HEK293T (cell line): ENCODE measurements around the gene RAB3B.

Experiments used
- CTCF ChIA-PET: fragments of 350-600 bp; formaldehyde crosslinking; extraction: SDS; loops from one replicate; lab custom pipeline; 2021; ENCODE audit warnings: antibody characterized with exemption, inconsistent platforms; lab: Yijun Ruan, JAX
- POLR2A ChIA-PET: fragments of 350-600 bp; formaldehyde crosslinking; extraction: SDS; loops from one replicate; lab custom pipeline; 2020; ENCODE audit warnings: antibody characterized with exemption, inconsistent platforms; lab: Yijun Ruan, JAX
- DNase-seq: peaks from one replicate; pipeline ENCODE4 v3.0.0; 2012; ENCODE audit warnings: mixed read lengths; ENCODE audit errors: extremely low spot score
- ARNT ChIP-seq: fragments of 450-650 bp; IDR thresholded peaks from 2 replicates; pipeline ENCODE4 v1.6.1; 2017; ENCODE audit warnings: mild to moderate bottlenecking
- BHLHE40 ChIP-seq: fragments of 450-650 bp; IDR thresholded peaks from 2 replicates; pipeline ENCODE4 v1.6.1; 2016; ENCODE audit warnings: mild to moderate bottlenecking, moderate library complexity, borderline replicate concordance
- CTBP1 ChIP-seq: fragments of 450-650 bp; IDR thresholded peaks from 2 replicates; pipeline ENCODE4 v1.6.1; 2016; ENCODE audit warnings: borderline replicate concordance
- ELF4 ChIP-seq: fragments of 450-650 bp; IDR thresholded peaks from 2 replicates; pipeline ENCODE4 v1.6.1; 2017; ENCODE audit warnings: antibody characterized with exemption
- FOXA1 ChIP-seq: fragments of 450-650 bp; IDR thresholded peaks from 2 replicates; pipeline ENCODE4 v1.6.1; 2016; ENCODE audit warnings: mild to moderate bottlenecking
- FOXK2 ChIP-seq: fragments of 450-650 bp; IDR thresholded peaks from 2 replicates; pipeline ENCODE4 v1.6.1; 2016; ENCODE audit warnings: mild to moderate bottlenecking
- FOXM1 ChIP-seq: fragments of 450-650 bp; IDR thresholded peaks from 2 replicates; pipeline ENCODE4 v1.6.1; 2017; ENCODE audit warnings: mild to moderate bottlenecking, borderline replicate concordance
- HDGF ChIP-seq: fragments of 450-650 bp; IDR thresholded peaks from 2 replicates; pipeline ENCODE4 v1.6.1; 2017; ENCODE audit warnings: antibody characterized with exemption, borderline replicate concordance
- L3MBTL2 ChIP-seq: fragments of 450-650 bp; conservative IDR thresholded peaks from 2 replicates; pipeline ENCODE4 v1.6.1; 2016; ENCODE audit warnings: mild to moderate bottlenecking
- LEF1 ChIP-seq: fragments of 450-650 bp; IDR thresholded peaks from 2 replicates; pipeline ENCODE4 v1.6.1; 2017; ENCODE audit warnings: mild to moderate bottlenecking, borderline replicate concordance
- NFRKB ChIP-seq: fragments of 450-650 bp; IDR thresholded peaks from 2 replicates; pipeline ENCODE4 v1.6.1; 2016; ENCODE audit warnings: mild to moderate bottlenecking, moderate library complexity
- SP1 ChIP-seq: fragments of 450-650 bp; IDR thresholded peaks from 2 replicates; pipeline ENCODE4 v1.6.1; 2017
- SUZ12 ChIP-seq: fragments of 450-650 bp; IDR thresholded peaks from 2 replicates; pipeline ENCODE4 v1.6.1; 2016; ENCODE audit warnings: mild to moderate bottlenecking
- TARDBP ChIP-seq: fragments of 450-650 bp; IDR thresholded peaks from 2 replicates; pipeline ENCODE4 v1.6.1; 2016
- ZNF384 ChIP-seq: fragments of 450-650 bp; IDR thresholded peaks from 2 replicates; pipeline ENCODE4 v1.6.1; 2016
- TF ChIP-seq, protein P1 (sequence below): fragments of 450-650 bp; IDR thresholded peaks from 2 replicates; pipeline ENCODE4 v1.6.1; 2016

Gene RAB3B

DNA sequence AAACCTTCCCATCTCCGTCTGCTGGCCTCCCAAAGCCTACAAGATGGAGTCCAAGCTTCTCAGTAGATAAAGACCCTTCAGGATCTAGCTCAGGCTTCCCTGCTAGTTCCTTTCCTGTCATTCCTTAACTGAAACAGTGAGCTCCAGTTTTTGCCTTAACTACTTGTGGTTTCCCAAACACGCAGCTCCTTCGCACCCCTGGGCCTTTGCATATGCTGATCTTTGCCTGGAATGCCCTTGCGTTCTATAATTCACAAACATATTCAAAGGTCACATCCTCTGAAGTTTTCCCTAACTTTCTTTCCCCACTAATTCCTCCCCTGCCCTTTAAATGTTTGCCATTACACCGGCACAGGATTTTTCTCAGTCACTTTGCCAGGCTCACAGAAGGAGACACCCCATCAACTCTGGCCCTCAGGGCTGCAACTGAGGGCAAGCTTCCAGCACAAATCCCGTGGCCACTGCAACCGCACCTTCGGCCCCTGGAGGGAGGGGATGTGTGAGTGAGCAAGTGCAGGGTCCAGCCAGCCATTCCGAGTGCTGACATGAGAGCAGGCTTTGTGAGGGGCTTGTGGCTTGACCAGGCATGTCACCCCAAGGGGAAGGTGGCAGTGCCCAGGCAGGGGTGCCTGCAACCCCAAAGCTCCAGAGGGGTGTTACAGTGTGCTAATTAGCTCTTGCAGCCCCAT is 41.3 kb downstream of the RAB3B start:
- TF ChIP-seq ZNF384 (no peak), ELF4 (no peak), TARDBP (no peak), NFRKB (no peak), FOXK2 (no peak), L3MBTL2 (no peak), CTBP1 (no peak), LEF1 (no peak), FOXM1 (no peak), SUZ12 (no peak), HDGF (no peak), BHLHE40 (no peak), ARNT (no peak), FOXA1 (no peak), SP1 (no peak)
- TF ChIP-seq, protein P1, sequence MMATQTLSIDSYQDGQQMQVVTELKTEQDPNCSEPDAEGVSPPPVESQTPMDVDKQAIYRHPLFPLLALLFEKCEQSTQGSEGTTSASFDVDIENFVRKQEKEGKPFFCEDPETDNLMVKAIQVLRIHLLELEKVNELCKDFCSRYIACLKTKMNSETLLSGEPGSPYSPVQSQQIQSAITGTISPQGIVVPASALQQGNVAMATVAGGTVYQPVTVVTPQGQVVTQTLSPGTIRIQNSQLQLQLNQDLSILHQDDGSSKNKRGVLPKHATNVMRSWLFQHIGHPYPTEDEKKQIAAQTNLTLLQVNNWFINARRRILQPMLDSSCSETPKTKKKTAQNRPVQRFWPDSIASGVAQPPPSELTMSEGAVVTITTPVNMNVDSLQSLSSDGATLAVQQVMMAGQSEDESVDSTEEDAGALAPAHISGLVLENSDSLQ, result no peak
- DNase-seq, result no peak
- ChIA-PET POLR2A (no interaction called here), CTCF (interaction anchor here (0.6 kb wide), 1 partner anchor 17 kb away, joined by 3 read pairs; no protein-coding TSS in a partner anchor)

DNA sequence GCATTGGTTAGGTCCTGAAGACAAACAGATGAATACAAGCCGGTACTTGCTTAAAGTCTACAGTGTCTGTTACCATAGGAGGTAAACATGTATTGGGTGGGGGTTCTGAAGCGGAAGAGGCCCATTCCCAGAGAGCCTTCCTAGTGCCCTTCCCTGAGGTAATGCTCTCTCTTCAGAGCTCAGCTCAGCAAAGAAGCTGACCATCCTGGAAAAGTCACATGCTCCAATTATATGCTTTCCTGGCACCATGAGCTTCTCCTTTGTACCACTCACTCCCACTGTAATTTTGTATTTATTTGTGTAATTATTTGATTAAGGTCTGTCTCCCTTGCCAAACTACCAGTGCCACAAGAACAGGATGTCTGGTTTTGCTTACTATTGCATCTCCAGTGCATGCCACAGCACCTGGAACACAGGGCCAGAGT is 42.0 kb downstream of the RAB3B start:
- DNase-seq, result no peak
- CTCF ChIA-PET, result interaction anchor here (0.6 kb wide), 1 partner anchor 16 kb away, joined by 3 read pairs; no protein-coding TSS in a partner anchor
- POLR2A ChIA-PET, result no interaction called here
- TF ChIP-seq BHLHE40 (no peak), FOXM1 (no peak), CTBP1 (no peak), L3MBTL2 (no peak)

DNA sequence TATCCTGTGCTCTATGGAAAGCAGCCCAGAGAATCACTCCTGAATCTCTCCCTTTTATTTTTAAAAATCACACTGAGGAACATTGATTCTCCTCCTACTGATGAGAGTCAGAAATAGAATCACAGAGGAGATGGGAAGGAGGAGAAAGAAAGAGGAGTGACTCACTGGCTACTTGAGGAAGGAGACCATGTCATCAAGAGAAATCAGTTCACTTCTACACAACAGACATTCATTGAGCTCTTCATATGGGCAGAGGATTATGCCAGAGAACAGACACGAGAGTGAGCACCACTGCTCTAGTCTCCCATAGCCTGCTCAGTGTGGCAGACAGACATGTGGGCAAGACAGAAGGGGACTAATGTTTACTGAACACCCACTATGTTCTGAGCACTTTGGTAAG is 44.2 kb downstream of the RAB3B start:
- DNase-seq, result no peak
- POLR2A ChIA-PET, result no interaction called here
- CTCF ChIA-PET, result no interaction called here
- TF ChIP-seq FOXA1 (no peak), TARDBP (no peak), SUZ12 (no peak), FOXK2 (no peak), NFRKB (no peak), L3MBTL2 (no peak), LEF1 (no peak), FOXM1 (no peak), ARNT (no peak), BHLHE40 (no peak), CTBP1 (no peak)
- TF ChIP-seq, protein P1, result no peak

DNA sequence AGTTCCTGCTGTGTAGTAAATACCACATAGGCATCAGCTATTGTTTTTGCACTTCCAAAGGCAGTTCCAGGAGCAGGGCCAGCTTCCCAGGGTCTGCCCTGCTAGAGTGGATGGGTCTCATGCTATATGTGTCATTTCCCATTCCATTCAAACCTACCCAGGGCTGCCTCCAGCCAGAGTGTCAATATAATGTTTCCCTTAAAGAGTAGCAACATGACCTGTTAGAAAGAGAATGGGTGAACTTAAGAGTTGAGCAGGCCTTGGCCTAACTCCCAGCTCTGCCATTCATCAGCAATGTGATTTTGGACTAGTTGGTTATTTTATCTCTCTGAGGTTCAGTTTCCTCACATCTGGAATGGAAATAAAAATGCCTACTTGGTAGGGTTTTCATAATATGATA is 44.9 kb downstream of the RAB3B start:
- POLR2A ChIA-PET, result no interaction called here
- TF ChIP-seq BHLHE40, result no peak
- no peak for TF ChIP-seq SUZ12
- TF ChIP-seq SP1, result no peak
- TF ChIP-seq ELF4, result no peak
- TF ChIP-seq FOXM1, result no peak
- no peak for TF ChIP-seq ZNF384
- TF ChIP-seq TARDBP, result no peak
- no peak for TF ChIP-seq L3MBTL2
- TF ChIP-seq, protein P1, result no peak
- no peak for TF ChIP-seq ARNT
- no peak for TF ChIP-seq CTBP1
- TF ChIP-seq HDGF, result no peak
- no peak for TF ChIP-seq NFRKB
- TF ChIP-seq LEF1, result no peak
- TF ChIP-seq FOXA1, result no peak
- TF ChIP-seq FOXK2, result no peak
- no peak for DNase-seq
- CTCF ChIA-PET, result no interaction called here

DNA sequence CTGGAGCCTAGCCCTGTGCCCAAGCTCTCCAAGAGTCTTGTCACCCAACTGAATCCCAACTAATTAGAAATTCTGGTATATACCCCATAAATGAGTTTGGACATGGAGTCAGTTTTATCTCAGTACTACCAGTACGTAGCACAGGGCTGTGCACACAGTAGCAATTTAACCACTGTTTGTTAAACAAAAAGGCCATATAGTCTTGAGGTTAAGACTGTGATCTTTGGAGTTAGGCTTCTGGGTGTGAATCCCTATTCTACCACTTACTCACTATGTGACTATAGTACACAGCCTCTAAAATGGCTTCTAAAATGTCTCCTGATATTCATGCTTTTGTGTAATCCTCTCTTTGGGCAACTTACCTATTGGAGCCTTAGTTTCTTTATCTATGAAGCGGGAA is 48.2 kb downstream of the RAB3B start:
- POLR2A ChIA-PET, result no interaction called here
- CTCF ChIA-PET, result no interaction called here
- DNase-seq, result no peak
- TF ChIP-seq TARDBP (no peak), SUZ12 (no peak), FOXA1 (no peak), ARNT (no peak), FOXK2 (no peak), L3MBTL2 (no peak), NFRKB (no peak), HDGF (no peak), SP1 (no peak), ZNF384 (no peak), CTBP1 (no peak), LEF1 (no peak)
- TF ChIP-seq, protein P1, result no peak

DNA sequence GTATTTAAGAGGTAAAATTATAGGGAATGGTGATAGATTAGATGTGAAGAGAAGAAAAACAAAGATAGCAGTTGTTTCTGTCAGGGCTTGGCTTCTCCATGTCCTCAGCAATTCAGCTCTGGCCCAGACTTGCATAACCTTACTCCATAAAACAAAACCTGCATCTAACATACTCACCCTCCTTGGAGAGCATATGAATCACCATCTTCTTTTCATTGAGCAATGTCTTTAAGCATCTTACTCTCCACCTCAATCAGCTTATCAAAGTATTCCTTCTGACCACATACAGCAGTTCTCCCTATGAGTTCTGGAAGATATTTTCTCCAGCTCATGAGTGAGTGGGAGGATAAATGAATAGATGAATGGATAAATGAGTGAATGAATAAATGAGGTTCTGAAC is 49.0 kb downstream of the RAB3B start:
- POLR2A ChIA-PET, result no interaction called here
- DNase-seq, result no peak
- CTCF ChIA-PET, result no interaction called here
- TF ChIP-seq TARDBP, result no peak
- TF ChIP-seq NFRKB, result no peak
- TF ChIP-seq LEF1, result no peak
- no peak for TF ChIP-seq HDGF
- TF ChIP-seq, protein P1, result no peak
- TF ChIP-seq FOXA1, result no peak
- no peak for TF ChIP-seq L3MBTL2
- TF ChIP-seq ZNF384, result no peak
- TF ChIP-seq SP1, result no peak
